Neuronal stem cell (in vitro differentiated cells): ENCODE measurements around the gene RAD51B.

Experiments used
- DNase-seq: peaks from one replicate; pipeline ENCODE4 v3.0.0-alpha.2; 2013; ENCODE audit warnings: low spot score
- H2AFZ ChIP-seq: one replicate; pipeline ENCODE4 v1.6.1; 2013; ENCODE audit warnings: mild to moderate bottlenecking, low read length, inconsistent platforms
- H2AK5ac ChIP-seq: 2 replicates; pipeline ENCODE4 v1.6.1; 2013; ENCODE audit warnings: low read depth, mild to moderate bottlenecking, inconsistent platforms, low read length, moderate library complexity, mixed read lengths
- H2BK120ac ChIP-seq: 2 replicates; pipeline ENCODE4 v1.6.1; 2013; ENCODE audit warnings: low read depth, mild to moderate bottlenecking, inconsistent platforms, low read length, moderate library complexity, mixed read lengths
- H2BK12ac ChIP-seq: one replicate; pipeline ENCODE4 v1.6.1; 2013; ENCODE audit warnings: low read length, inconsistent platforms
- H2BK15ac ChIP-seq: 2 replicates; pipeline ENCODE4 v1.6.1; 2013; ENCODE audit warnings: mild to moderate bottlenecking, low read length, inconsistent platforms, mixed read lengths
- H2BK5ac ChIP-seq: one replicate; pipeline ENCODE4 v1.6.1; 2013; ENCODE audit warnings: inconsistent platforms, mild to moderate bottlenecking, low read length, moderate library complexity
- H3K14ac ChIP-seq: one replicate; pipeline ENCODE4 v1.6.1; 2013; ENCODE audit warnings: low read length, inconsistent platforms
- H3K18ac ChIP-seq: 2 replicates; pipeline ENCODE4 v1.6.1; 2013; ENCODE audit warnings: low read length, inconsistent platforms
- H3K23ac ChIP-seq: 2 replicates; pipeline ENCODE4 v1.6.1; 2013; ENCODE audit warnings: low read depth, mild to moderate bottlenecking, mixed read lengths, low read length, inconsistent platforms; ENCODE audit not compliant: poor library complexity
- H3K27ac ChIP-seq: replicated peaks from 3 replicates; pipeline ENCODE4 v1.5.1; 2013; ENCODE audit warnings: low read length, inconsistent platforms
- H3K27me3 ChIP-seq, 3 experiments: 2 replicates each; pipeline ENCODE4 v1.6.1; 2013; ENCODE audit warnings: low read length in 3 of 3, mild to moderate bottlenecking in 2 of 3, inconsistent platforms in 1 of 3, low read depth in 1 of 3, mixed read lengths in 1 of 3, moderate library complexity in 1 of 3; ENCODE audit not compliant: control insufficient read depth in 3 of 3, insufficient read depth in 3 of 3
- H3K36me3 ChIP-seq, 2 donors: replicated peaks in 1 of 2; 2 replicates each; pipeline ENCODE4 v1.6.1; 2013; ENCODE audit warnings: low read length in 2 of 2; ENCODE audit not compliant: control insufficient read depth in 2 of 2, insufficient read depth in 2 of 2
- H3K4ac ChIP-seq: 2 replicates; pipeline ENCODE4 v1.6.1; 2013; ENCODE audit warnings: inconsistent platforms, mild to moderate bottlenecking, low read length, moderate library complexity
- H3K4me1 ChIP-seq, 2 donors: 1 replicate in 1 of 2; 2 replicates in 1 of 2; pipeline ENCODE4 v1.6.1; 2013; ENCODE audit warnings: low read length in 2 of 2, low read depth in 1 of 2; ENCODE audit not compliant: control insufficient read depth in 2 of 2, insufficient read depth in 1 of 2
- H3K4me2 ChIP-seq: one replicate; pipeline ENCODE4 v1.6.1; 2013; ENCODE audit warnings: mild to moderate bottlenecking, low read length, inconsistent platforms; ENCODE audit not compliant: insufficient read depth, poor library complexity, severe bottlenecking
- H3K4me3 ChIP-seq, 2 donors: 2 replicates each; pipeline ENCODE4 v1.5.1; 2013; ENCODE audit warnings: low read length in 2 of 2, mild to moderate bottlenecking in 2 of 2, inconsistent platforms in 1 of 2, moderate library complexity in 1 of 2
- H3K79me1 ChIP-seq: one replicate; pipeline ENCODE4 v1.6.1; 2013; ENCODE audit warnings: low read depth, mild to moderate bottlenecking, inconsistent platforms, low read length, moderate library complexity
- H3K9ac ChIP-seq: one replicate; pipeline ENCODE4 v1.6.1; 2013; ENCODE audit warnings: mild to moderate bottlenecking, low read depth, low read length, inconsistent platforms; ENCODE audit not compliant: poor library complexity
- H3K9me3 ChIP-seq, 2 donors: replicated peaks in 1 of 2; 2 replicates each; pipeline versions ENCODE3 to v1.6.1; 2013; ENCODE audit warnings: low read length in 2 of 2, mild to moderate bottlenecking in 2 of 2, inconsistent platforms in 1 of 2, low read depth in 1 of 2, mixed read lengths in 1 of 2, moderate library complexity in 1 of 2; ENCODE audit not compliant: control insufficient read depth in 2 of 2, insufficient read depth in 1 of 2
- H4K8ac ChIP-seq: one replicate; pipeline ENCODE4 v1.6.1; 2013; ENCODE audit warnings: low read depth, mild to moderate bottlenecking, inconsistent platforms, low read length, moderate library complexity
- H4K91ac ChIP-seq: one replicate; pipeline ENCODE4 v1.6.1; 2013; ENCODE audit warnings: low read length, low read depth, mild to moderate bottlenecking, inconsistent platforms; ENCODE audit not compliant: poor library complexity
- WGBS, 2 donors: extraction: QIAGEN DNeasy Blood & Tissue Kit; methylation state at CpG; one replicate each; pipeline ENCODE4 v1.1.7; 2013; ENCODE audit warnings: missing lambda C conversion rate in 2 of 2, mixed read lengths in 1 of 2; ENCODE audit not compliant: insufficient read length in 2 of 2, insufficient replicate concordance in 1 of 2; ENCODE audit errors: extremely low coverage in 2 of 2; 5-methylcytosine and 5-hydroxymethylcytosine counted together

The RAD51B gene

GRCh38 chr14:68394764-68395143 is 575.2 kb downstream of the RAD51B start:
- Histone ChIP-seq H2BK120ac (no peak overlapping the region), H3K27ac (peak overlapping the region; percentile 98), H3K18ac (peak overlapping the region; percentile 84), H3K4ac (no peak overlapping the region), H3K4me1 (peaks cover 32 to 57% of the 10 kb centered on the region in 2 donors), H2AK5ac (no peak overlapping the region), H2BK5ac (peak overlapping the region; percentile 45), H3K9me3 (no peaks in the 10 kb centered on the region), H3K23ac (no peak overlapping the region), H2BK15ac (no peak overlapping the region), H3K14ac (no peak overlapping the region), H4K8ac (no peak overlapping the region), H3K36me3 (no peaks in the 10 kb centered on the region), H3K27me3 (no peaks in the 10 kb centered on the region), H3K4me2 (no peak overlapping the region), H2BK12ac (no peak overlapping the region), H2AFZ (peak overlapping the region; percentile 60), H4K91ac (no peak overlapping the region), H3K4me3 (peak overlapping the region in 1 of 2 donors; percentile 31), H3K9ac (no peak overlapping the region), H3K79me1 (no peaks in the 10 kb centered on the region)
- peak; percentile 73 for DNase-seq
- WGBS, 2 donors, result no CpG with 5 or more reads among the region's 11 CpGs

GRCh38 chr14:68395604-68396003 is 576.0 kb downstream of the RAD51B start:
- H3K23ac ChIP-seq, result no peak overlapping the region
- WGBS, 2 donors, result no CpG with 5 or more reads among the region's 4 CpGs
- no peak overlapping the region for H2BK120ac ChIP-seq
- no peaks in the 10 kb centered on the region for H3K27me3 ChIP-seq
- no peaks in the 10 kb centered on the region for H3K79me1 ChIP-seq
- no peak overlapping the region for H3K4me2 ChIP-seq
- no peak overlapping the region for H4K8ac ChIP-seq
- H2BK12ac ChIP-seq, result no peak overlapping the region
- no peak overlapping the region for H4K91ac ChIP-seq
- no peak overlapping the region for H3K14ac ChIP-seq
- H3K4me1 ChIP-seq, result peaks cover 38 to 64% of the 10 kb centered on the region in 2 donors
- H2AFZ ChIP-seq, result no peak overlapping the region
- H3K4me3 ChIP-seq, result no peak overlapping the region
- no peaks in the 10 kb centered on the region for H3K9me3 ChIP-seq
- no peaks in the 10 kb centered on the region for H3K36me3 ChIP-seq
- no peak overlapping the region for H3K9ac ChIP-seq
- H2BK15ac ChIP-seq, result no peak overlapping the region
- H2BK5ac ChIP-seq, result no peak overlapping the region
- no peak overlapping the region for H3K18ac ChIP-seq
- H2AK5ac ChIP-seq, result no peak overlapping the region
- H3K4ac ChIP-seq, result no peak overlapping the region
- no peak for DNase-seq
- peak overlapping the region; percentile 98 for H3K27ac ChIP-seq

GRCh38 chr14:68396461-68396860 is 576.9 kb downstream of the RAD51B start:
- Histone ChIP-seq H3K18ac (no peak overlapping the region), H3K36me3 (no peaks in the 10 kb centered on the region), H2BK5ac (no peak overlapping the region), H3K23ac (no peak overlapping the region), H2BK15ac (no peak overlapping the region), H3K4me1 (peaks cover 40 to 67% of the 10 kb centered on the region in 2 donors), H3K4me3 (no peak overlapping the region), H4K91ac (no peak overlapping the region), H3K79me1 (no peaks in the 10 kb centered on the region), H3K9me3 (no peaks in the 10 kb centered on the region), H2BK12ac (no peak overlapping the region), H4K8ac (no peak overlapping the region), H3K27me3 (no peaks in the 10 kb centered on the region), H2AK5ac (no peak overlapping the region), H3K4ac (no peak overlapping the region), H3K14ac (no peak overlapping the region), H2BK120ac (no peak overlapping the region), H3K27ac (no peak overlapping the region), H3K4me2 (no peak overlapping the region), H3K9ac (no peak overlapping the region), H2AFZ (no peak overlapping the region)
- no peak for DNase-seq
- WGBS, 2 donors, result no CpG with 5 or more reads among the region's 3 CpGs

GRCh38 chr14:68397371-68397811 is 577.8 kb downstream of the RAD51B start:
- Histone ChIP-seq H3K14ac (peak overlapping the region; percentile 28), H3K4ac (no peak overlapping the region), H2BK5ac (peak overlapping the region; percentile 2), H3K4me2 (no peak overlapping the region), H3K27ac (no peak overlapping the region), H2BK15ac (no peak overlapping the region), H3K36me3 (no peaks in the 10 kb centered on the region), H2BK12ac (peak overlapping the region; percentile 93), H2BK120ac (peak overlapping the region; percentile 33), H3K4me1 (peaks cover 37 to 63% of the 10 kb centered on the region in 2 donors), H3K9ac (no peak overlapping the region), H4K91ac (peak overlapping the region; percentile 19), H3K9me3 (no peaks in the 10 kb centered on the region), H3K4me3 (no peak overlapping the region), H2AFZ (no peak overlapping the region), H4K8ac (no peak overlapping the region), H3K18ac (peak overlapping the region; percentile 53), H2AK5ac (peak overlapping the region; percentile 1), H3K27me3 (no peaks in the 10 kb centered on the region), H3K79me1 (no peaks in the 10 kb centered on the region), H3K23ac (no peak overlapping the region)
- no peak for DNase-seq
- whole genome bisulfite sequencing, 2 donors, result no CpG with 5 or more reads among the region's 6 CpGs
